CD8-positive, alpha-beta memory T cell (primary cell): ENCODE measurements around the gene LINC01488. TPM values are rescaled to one million over a fixed set of nuclear protein-coding genes. Genes with fewer than 3 reads are reported as not detected.
A peak's percentile ranks its signal among the peaks of the same experiment; 100 is the strongest.

Experiments
- CTCF ChIA-PET: fragments of 350-600 bp; sonication (Branson Sonifier 250); formaldehyde crosslinking; loops from one replicate; lab custom pipeline; 2021; ENCODE audit warnings: antibody characterized with exemption; lab: Charles Lee
- POLR2A ChIA-PET: fragments of 350-600 bp; sonication (Branson Sonifier 250); formaldehyde crosslinking; loops from one replicate; lab custom pipeline; 2021; ENCODE audit warnings: antibody characterized with exemption; lab: Charles Lee
- DNase-seq, 5 donors: peaks; one replicate each; pipeline versions ENCODE4 v3.0.0 to v3.0.0-alpha.2; 2020 to 2022; ENCODE audit warnings: mixed read lengths in 1 of 5
- H3K27ac ChIP-seq: one replicate; pipeline ENCODE4 v1.7.0; 2013; ENCODE audit warnings: low read depth, mild to moderate bottlenecking, low read length, moderate library complexity
- H3K27me3 ChIP-seq: 2 replicates; pipeline ENCODE4 v1.7.0; 2013; ENCODE audit warnings: low read length, mild to moderate bottlenecking; ENCODE audit not compliant: insufficient read depth, poor library complexity, severe bottlenecking
- H3K36me3 ChIP-seq: 2 replicates; pipeline ENCODE4 v1.7.0; 2013; ENCODE audit warnings: mild to moderate bottlenecking, low read length, moderate library complexity; ENCODE audit not compliant: insufficient read depth
- H3K4me1 ChIP-seq: 2 replicates; pipeline ENCODE4 v1.7.0; 2013; ENCODE audit warnings: mild to moderate bottlenecking, low read length, moderate library complexity; ENCODE audit not compliant: insufficient read depth
- H3K4me3 ChIP-seq: 2 replicates; pipeline ENCODE4 v1.7.0; 2013; ENCODE audit warnings: mild to moderate bottlenecking, low read length
- H3K9me3 ChIP-seq: 2 replicates; pipeline ENCODE4 v1.7.0; 2013; ENCODE audit warnings: mild to moderate bottlenecking, low read length
- H3K27ac Mint-ChIP-seq, 8 donors: one replicate each; pipeline ENCODE4 v1.8.0; 2020 to 2021; ENCODE audit warnings: mixed read lengths in 8 of 8, mild to moderate bottlenecking in 6 of 8, inconsistent platforms in 3 of 8, moderate library complexity in 3 of 8
- H3K27me3 Mint-ChIP-seq, 2 donors: one replicate each; pipeline ENCODE4 v1.8.0; 2020 to 2021; ENCODE audit warnings: mixed read lengths in 2 of 2, mild to moderate bottlenecking in 1 of 2, moderate library complexity in 1 of 2
- H3K36me3 Mint-ChIP-seq, 3 donors: one replicate each; pipeline ENCODE4 v1.8.0; 2020 to 2021; ENCODE audit warnings: mixed read lengths in 3 of 3, inconsistent platforms in 1 of 3, mild to moderate bottlenecking in 1 of 3
- H3K4me1 Mint-ChIP-seq, 3 donors: one replicate each; pipeline ENCODE4 v1.8.0; 2020 to 2021; ENCODE audit warnings: mixed read lengths in 3 of 3, inconsistent platforms in 1 of 3, mild to moderate bottlenecking in 1 of 3
- H3K4me3 Mint-ChIP-seq, 7 donors: one replicate each; pipeline ENCODE4 v1.8.0; 2020 to 2021; ENCODE audit warnings: mixed read lengths in 7 of 7, mild to moderate bottlenecking in 6 of 7, moderate library complexity in 4 of 7, inconsistent platforms in 2 of 7
- H3K9me3 Mint-ChIP-seq, 5 donors: one replicate each; pipeline ENCODE4 v1.8.0; 2020 to 2022; ENCODE audit warnings: mixed read lengths in 5 of 5, mild to moderate bottlenecking in 3 of 5, moderate library complexity in 2 of 5, inconsistent platforms in 1 of 5
- polyA plus RNA-seq: library from polyadenylated mRNA; unstranded; fragments of 300-500 nt; fragmentation: Illumina TruSeq; gene quantifications from one replicate; pipeline ENCODE4 v1.2.3, GENCODE V29; 2021
- total RNA-seq, 2 experiments: library from RNA; stranded (reverse); gene quantifications; one replicate each; pipeline ENCODE4 v1.2.3, GENCODE V29; 2021

The LINC01488 gene
- total and polyA plus RNA-seq, 3 experiments from 2014 or later, result not detected

DNA sequence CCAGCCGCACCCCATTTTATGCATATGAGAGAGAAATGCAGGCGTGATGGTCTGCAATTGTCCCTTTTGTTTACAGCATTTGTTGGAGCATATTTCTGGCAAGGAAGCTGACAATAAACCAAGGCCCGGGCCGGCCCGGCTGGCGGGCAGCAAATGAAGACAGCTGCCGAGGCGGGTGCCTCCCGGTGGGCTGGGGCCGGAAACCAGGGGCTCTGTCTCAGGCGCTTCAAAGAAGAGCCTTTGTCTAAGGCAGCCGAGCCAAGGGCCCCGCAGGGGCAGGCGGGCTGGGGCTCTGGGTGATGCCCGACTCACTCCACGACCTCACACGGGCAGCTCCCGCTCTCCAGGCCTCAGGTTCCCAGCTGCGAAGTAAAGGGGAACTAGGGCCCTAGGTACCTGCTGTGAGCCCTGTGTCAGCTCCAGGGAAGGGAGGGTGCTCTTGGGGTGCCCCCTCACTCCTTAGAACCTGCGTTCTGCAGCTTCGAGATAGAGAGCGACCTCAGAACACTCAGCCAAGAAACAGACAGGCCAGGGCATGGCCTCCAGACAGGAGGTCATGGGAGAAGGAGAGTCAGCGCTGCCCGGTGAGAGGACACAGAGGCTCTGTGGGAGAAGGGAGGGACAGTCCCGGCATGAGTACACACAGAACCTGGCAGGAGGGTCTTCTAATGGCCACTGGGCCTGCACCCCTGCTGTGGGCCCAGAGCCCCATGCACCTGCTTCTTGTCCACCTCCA lies 2.4 kb downstream of the LINC01488 start:
- no peaks in the 10 kb centered on the region for H3K36me3 Mint-ChIP-seq
- Histone ChIP-seq H3K4me3 (no peak overlapping the region), H3K9me3 (no peaks in the 10 kb centered on the region), H3K4me1 (no peaks in the 10 kb centered on the region), H3K27me3 (no peaks in the 10 kb centered on the region), H3K27ac (no peak overlapping the region), H3K36me3 (no peaks in the 10 kb centered on the region)
- no peaks in the 10 kb centered on the region for H3K9me3 Mint-ChIP-seq
- CTCF ChIA-PET, result no interaction called here
- DNase-seq, result peak in 1 of 5 donors; percentile 8
- no peak overlapping the region for H3K4me3 Mint-ChIP-seq
- H3K4me1 Mint-ChIP-seq, result no peaks in the 10 kb centered on the region
- no peak overlapping the region for H3K27ac Mint-ChIP-seq
- H3K27me3 Mint-ChIP-seq, result no peaks in the 10 kb centered on the region
- POLR2A ChIA-PET, result no interaction called here

DNA sequence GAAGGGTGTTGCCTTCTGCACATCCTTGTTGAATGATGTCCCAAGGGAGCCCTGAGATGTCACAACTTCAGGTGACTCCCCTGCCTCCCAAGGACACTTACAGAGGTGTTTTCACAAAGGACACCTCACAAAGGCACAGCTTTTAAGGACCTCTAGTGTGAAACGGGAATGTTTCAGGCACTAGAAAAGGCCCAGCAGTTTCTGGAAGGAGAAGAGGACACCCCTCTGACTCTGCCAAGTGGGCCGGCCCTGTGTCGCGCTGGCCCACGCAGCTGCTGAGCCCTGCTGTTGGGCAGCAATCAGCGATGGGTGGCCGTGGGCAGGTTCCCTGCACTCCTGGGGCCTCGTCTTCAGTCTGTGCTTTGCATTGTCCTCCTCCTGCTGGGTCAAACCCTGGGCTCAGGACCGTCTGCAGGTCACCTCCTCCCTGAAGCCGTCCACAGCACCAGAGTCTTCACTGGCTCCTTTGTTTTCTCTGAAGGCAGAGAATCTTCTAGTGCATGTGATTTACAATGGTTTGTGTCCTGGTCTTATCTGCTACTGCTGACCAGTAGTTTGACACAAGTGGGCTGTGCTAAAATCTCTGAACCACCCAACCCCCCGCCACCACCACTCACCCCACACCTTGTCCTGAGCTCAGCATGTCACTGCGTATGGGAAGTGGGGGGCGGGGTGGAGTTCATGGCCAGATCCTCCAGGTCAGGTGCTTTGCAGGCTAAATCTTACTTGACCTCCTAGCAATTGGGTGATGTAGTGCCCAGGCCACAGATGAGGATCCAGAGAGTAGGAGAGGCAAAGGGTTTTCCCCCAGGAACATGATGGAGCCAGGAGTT lies 3.2 kb downstream of the LINC01488 start:
- H3K27me3 ChIP-seq, result no peaks in the 10 kb centered on the region
- no peaks in the 10 kb centered on the region for H3K36me3 Mint-ChIP-seq
- H3K9me3 Mint-ChIP-seq, result no peaks in the 10 kb centered on the region
- H3K27me3 Mint-ChIP-seq, result no peaks in the 10 kb centered on the region
- DNase-seq, result peak in 1 of 5 donors; percentile 21
- CTCF ChIA-PET, result no interaction called here
- POLR2A ChIA-PET, result no interaction called here
- no peak overlapping the region for H3K4me3 Mint-ChIP-seq
- no peak overlapping the region for H3K27ac ChIP-seq
- no peaks in the 10 kb centered on the region for H3K9me3 ChIP-seq
- H3K36me3 ChIP-seq, result no peaks in the 10 kb centered on the region
- no peaks in the 10 kb centered on the region for H3K4me1 Mint-ChIP-seq
- H3K4me3 ChIP-seq, result no peak overlapping the region
- H3K4me1 ChIP-seq, result no peaks in the 10 kb centered on the region
- H3K27ac Mint-ChIP-seq, result peak overlapping the region in 1 of 8 donors; percentile 29

DNA sequence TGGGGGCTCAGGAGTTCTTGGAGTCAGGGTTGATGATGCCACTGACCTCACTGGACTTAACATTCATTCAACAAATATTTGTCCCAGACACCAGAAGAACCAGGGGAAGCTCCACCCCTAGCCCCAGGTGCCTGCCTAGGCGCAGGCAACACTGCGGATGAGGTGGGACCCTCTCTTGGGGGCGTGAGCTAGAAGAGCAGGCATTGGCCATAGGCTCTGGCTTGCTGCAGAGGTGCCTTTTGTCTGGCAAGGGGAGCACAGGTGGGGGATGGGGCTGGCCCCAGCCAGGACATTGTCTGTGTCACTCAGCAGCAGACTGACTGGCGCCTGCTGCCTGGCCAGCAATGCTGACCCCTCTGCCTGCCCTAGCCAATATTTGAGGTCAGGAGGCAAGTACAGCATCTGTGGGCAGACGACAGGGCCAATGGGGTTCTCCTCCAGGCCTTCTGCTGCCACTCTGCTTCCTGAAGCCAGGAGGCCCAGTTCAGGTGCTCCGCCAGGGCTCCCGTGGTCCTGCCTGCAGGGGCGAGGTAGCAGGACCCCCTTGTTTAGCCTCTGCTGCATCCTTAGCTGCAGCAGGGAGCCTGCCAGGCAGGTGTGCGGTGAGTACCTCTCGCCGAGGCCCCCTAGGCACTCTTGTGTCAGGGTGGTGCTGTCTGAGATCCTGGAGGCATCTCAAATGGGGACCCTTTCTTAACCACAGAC lies 4.0 kb downstream of the LINC01488 start:
- no peaks in the 10 kb centered on the region for H3K9me3 ChIP-seq
- no peaks in the 10 kb centered on the region for H3K4me1 ChIP-seq
- POLR2A ChIA-PET, result no interaction called here
- Mint-ChIP-seq H3K4me3 (no peak overlapping the region), H3K27me3 (no peaks in the 10 kb centered on the region), H3K4me1 (no peaks in the 10 kb centered on the region), H3K27ac (peak overlapping the region in 1 of 8 donors; percentile 29), H3K36me3 (no peaks in the 10 kb centered on the region), H3K9me3 (no peaks in the 10 kb centered on the region)
- DNase-seq, result peak in 1 of 5 donors; percentile 25
- no peak overlapping the region for H3K4me3 ChIP-seq
- no peak overlapping the region for H3K27ac ChIP-seq
- no peaks in the 10 kb centered on the region for H3K36me3 ChIP-seq
- CTCF ChIA-PET, result no interaction called here
- H3K27me3 ChIP-seq, result no peaks in the 10 kb centered on the region

DNA sequence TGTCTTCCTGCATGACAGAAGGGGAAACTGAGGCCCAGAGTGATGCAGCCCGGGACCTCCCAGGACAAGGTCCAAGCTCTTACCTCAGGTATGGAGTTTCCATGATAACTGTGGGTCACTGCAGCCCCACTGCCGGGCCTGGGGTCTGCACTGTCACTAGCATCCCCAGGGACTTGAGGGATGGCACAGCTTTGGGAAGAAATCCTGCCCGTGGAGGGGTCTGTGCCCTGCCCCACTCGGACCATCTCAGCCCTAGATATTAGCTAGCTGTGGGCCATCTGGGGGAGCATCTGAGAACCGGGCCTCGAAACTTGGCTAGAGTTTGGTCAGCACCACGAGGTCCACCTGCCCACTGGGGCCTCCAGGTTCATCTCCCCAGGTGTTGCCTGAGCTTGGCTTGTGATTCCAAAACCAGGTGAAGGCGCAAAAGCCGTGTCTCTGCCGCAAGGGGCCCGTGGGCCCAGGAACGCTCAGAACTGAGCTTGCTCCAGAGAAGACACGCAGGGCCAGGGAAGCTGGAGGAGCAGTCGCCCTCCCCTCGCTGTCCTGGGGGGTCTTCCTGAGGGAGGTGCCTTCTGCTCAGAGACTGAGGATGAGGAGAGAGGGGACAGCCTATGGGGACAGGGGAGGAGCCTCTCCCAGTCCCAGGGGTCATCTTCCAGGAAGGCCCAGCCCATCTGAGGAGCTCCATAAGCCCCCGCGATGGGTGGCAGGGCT lies 4.8 kb downstream of the LINC01488 start:
- H3K9me3 Mint-ChIP-seq, result no peaks in the 10 kb centered on the region
- Histone ChIP-seq H3K27me3 (no peaks in the 10 kb centered on the region), H3K4me1 (no peaks in the 10 kb centered on the region), H3K27ac (no peak overlapping the region), H3K9me3 (no peaks in the 10 kb centered on the region), H3K4me3 (no peak overlapping the region), H3K36me3 (no peaks in the 10 kb centered on the region)
- no peak overlapping the region for H3K27ac Mint-ChIP-seq
- no peak overlapping the region for H3K4me3 Mint-ChIP-seq
- H3K36me3 Mint-ChIP-seq, result no peaks in the 10 kb centered on the region
- no peaks in the 10 kb centered on the region for H3K27me3 Mint-ChIP-seq
- POLR2A ChIA-PET, result no interaction called here
- DNase-seq, result peak in 1 of 5 donors; percentile 42
- H3K4me1 Mint-ChIP-seq, result no peaks in the 10 kb centered on the region
- CTCF ChIA-PET, result no interaction called here

DNA sequence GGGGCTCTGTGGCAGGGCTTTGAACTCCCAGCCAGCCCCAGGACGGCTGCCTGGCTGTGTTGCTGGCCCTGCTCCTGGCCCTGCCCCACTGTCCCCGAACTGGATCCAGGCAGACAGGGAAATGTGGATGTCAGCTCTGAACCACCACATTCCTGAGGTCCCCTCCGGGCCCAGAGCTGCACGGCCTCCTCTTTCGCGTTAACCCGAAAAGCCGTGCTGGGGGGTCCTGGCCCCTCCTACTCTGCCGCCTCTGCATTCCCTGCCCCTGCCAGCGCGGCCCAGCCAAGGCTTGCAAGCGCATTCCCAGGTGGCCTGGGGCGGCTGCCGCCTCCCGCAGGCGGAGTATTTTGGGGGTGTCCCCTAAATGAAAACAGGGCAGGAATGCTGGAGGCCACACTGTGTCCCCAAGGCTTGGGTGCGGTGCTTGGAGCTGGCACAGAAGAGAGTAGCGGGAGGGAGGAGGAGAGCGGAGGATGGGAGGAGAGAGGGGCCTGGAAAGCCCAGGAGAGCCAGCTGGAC lies 5.4 kb downstream of the LINC01488 start:
- CTCF ChIA-PET, result no interaction called here
- Mint-ChIP-seq H3K27ac (peak overlapping the region in 1 of 8 donors; percentile 73), H3K9me3 (no peaks in the 10 kb centered on the region), H3K36me3 (no peaks in the 10 kb centered on the region), H3K4me3 (no peak overlapping the region), H3K27me3 (peaks cover 2 to 6% of the 10 kb centered on the region in 2 donors), H3K4me1 (no peaks in the 10 kb centered on the region)
- no peak overlapping the region for H3K27ac ChIP-seq
- H3K36me3 ChIP-seq, result no peaks in the 10 kb centered on the region
- no peaks in the 10 kb centered on the region for H3K4me1 ChIP-seq
- POLR2A ChIA-PET, result no interaction called here
- no peaks in the 10 kb centered on the region for H3K27me3 ChIP-seq
- no peak overlapping the region for H3K4me3 ChIP-seq
- no peaks in the 10 kb centered on the region for H3K9me3 ChIP-seq
- DNase-seq, result peak in 1 of 5 donors; percentile 28

DNA sequence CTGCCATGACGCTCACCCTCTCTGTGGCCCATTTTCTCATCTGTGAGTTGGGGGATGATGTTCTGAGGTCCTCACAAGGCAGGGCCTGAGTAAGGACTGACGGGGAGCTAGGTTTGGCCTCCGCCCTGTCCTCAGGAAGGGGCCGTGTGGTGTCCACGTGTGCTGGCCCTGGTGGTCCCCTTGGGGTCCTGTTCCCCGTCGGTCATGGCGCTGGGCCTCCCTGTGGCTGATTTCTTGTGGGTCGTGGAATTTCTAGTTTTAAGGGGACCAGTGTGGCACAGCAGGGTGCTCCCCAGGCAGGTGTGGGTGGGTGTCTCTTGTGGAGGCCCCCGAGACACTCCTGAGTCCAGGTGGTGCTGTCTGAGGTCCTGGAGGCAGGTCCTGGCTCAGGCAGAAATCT lies 5.9 kb downstream of the LINC01488 start:
- H3K36me3 Mint-ChIP-seq, result no peaks in the 10 kb centered on the region
- Histone ChIP-seq H3K4me1 (no peaks in the 10 kb centered on the region), H3K27ac (no peak overlapping the region), H3K27me3 (no peaks in the 10 kb centered on the region), H3K9me3 (no peaks in the 10 kb centered on the region), H3K36me3 (no peaks in the 10 kb centered on the region), H3K4me3 (no peak overlapping the region)
- no peaks in the 10 kb centered on the region for H3K4me1 Mint-ChIP-seq
- peak in 1 of 5 donors; percentile 12 for DNase-seq
- CTCF ChIA-PET, result no interaction called here
- H3K4me3 Mint-ChIP-seq, result no peak overlapping the region
- POLR2A ChIA-PET, result no interaction called here
- H3K9me3 Mint-ChIP-seq, result no peaks in the 10 kb centered on the region
- H3K27me3 Mint-ChIP-seq, result peaks cover 2 to 9% of the 10 kb centered on the region in 2 donors
- no peak overlapping the region for H3K27ac Mint-ChIP-seq

DNA sequence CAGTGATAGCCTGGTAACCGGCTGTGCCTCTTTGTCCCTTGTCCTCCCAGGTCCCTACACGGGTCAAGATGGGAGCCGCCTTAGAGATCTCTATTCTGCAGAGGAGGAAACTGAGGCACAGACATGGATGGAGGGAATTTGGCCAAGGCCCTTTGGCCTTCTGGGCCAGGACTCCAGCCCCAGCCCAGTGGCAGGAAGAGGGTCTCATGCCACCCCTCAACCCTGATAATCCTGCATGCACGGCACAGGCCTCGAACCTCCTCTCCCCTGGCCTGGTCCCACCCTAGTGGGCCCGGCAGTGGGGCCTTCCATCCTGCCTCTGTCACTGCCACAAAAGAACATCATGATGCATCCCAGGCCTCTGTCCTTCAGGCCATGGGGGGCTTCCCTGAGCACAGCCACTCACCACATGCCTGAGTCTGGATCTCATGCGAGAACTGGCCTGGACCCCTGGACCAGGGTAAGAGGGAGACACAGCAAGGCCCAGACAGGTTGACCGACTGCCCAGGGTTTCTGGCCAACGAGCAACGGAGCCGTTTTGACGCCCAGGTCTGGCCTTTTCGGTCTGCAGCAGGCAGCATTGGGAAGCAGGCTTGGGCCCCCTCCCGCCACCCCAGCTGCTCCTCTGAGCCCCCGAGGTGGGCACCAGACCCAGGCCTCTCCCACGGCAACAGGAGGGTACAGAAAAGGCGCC lies 6.5 kb downstream of the LINC01488 start:
- no peak overlapping the region for H3K27ac Mint-ChIP-seq
- POLR2A ChIA-PET, result no interaction called here
- no peaks in the 10 kb centered on the region for H3K36me3 ChIP-seq

More for the DNA sequence above, 6.5 kb downstream of the LINC01488 start:
- Histone ChIP-seq H3K4me1 (no peaks in the 10 kb centered on the region), H3K4me3 (no peak overlapping the region), H3K27me3 (no peaks in the 10 kb centered on the region), H3K27ac (no peak overlapping the region), H3K9me3 (no peaks in the 10 kb centered on the region)
- peaks cover 2 to 9% of the 10 kb centered on the region in 2 donors for H3K27me3 Mint-ChIP-seq
- DNase-seq, result peak in 1 of 5 donors; percentile 33
- H3K9me3 Mint-ChIP-seq, result no peaks in the 10 kb centered on the region
- CTCF ChIA-PET, result no interaction called here
- H3K36me3 Mint-ChIP-seq, result no peaks in the 10 kb centered on the region
- no peaks in the 10 kb centered on the region for H3K4me1 Mint-ChIP-seq
- H3K4me3 Mint-ChIP-seq, result no peak overlapping the region
